Left lung (tissue), 10 donors: ENCODE data around the gene PHC2. TPM values are rescaled to one million over a fixed set of nuclear protein-coding genes. Genes with fewer than 3 reads are reported as not detected.
A peak's percentile ranks its signal among the peaks of the same experiment; 100 is the strongest.
"Not testable (repeated sequence)": the region's sequence is repeated elsewhere in the genome, so short reads cannot be mapped to it uniquely, and the experiment has no call there.

Experiments
- ATAC-seq: fragments of 200-7000 bp; cut with Tn5 transposase; one replicate; pipeline ENCODE4 v1.9.1; 2020; ENCODE audit warnings: moderate library complexity
- DNase-seq, 4 donors: peaks; one replicate each; pipeline ENCODE4 v3.0.0-alpha.2; 2013 to 2020
- H3K27ac ChIP-seq, 2 donors: fragments of 200-600 bp; sonication (generic) in 1 of 2; one replicate each; pipeline versions ENCODE4 v1.5.0 to v1.8.0; 2020 to 2021
- H3K27me3 ChIP-seq, 2 donors: fragments of 200-600 bp; sonication (generic) in 1 of 2; one replicate each; pipeline versions ENCODE4 v1.5.0 to v1.8.0; 2020 to 2021
- H3K36me3 ChIP-seq, 2 donors: fragments of 200-600 bp; sonication (generic) in 1 of 2; one replicate each; pipeline versions ENCODE4 v1.5.0 to v1.8.0; 2020 to 2021
- H3K4me1 ChIP-seq, 2 donors: fragments of 200-600 bp; one replicate each; pipeline ENCODE4 v1.8.0; 2021
- H3K4me3 ChIP-seq, 2 donors: fragments of 200-600 bp; sonication (generic) in 1 of 2; one replicate each; pipeline versions ENCODE4 v1.5.0 to v1.8.0; 2020 to 2021; ENCODE audit warnings: mild to moderate bottlenecking in 1 of 2
- H3K9me3 ChIP-seq, 2 donors: fragments of 200-600 bp; sonication (generic) in 1 of 2; one replicate each; pipeline versions ENCODE4 v1.5.0 to v1.8.0; 2020 to 2021
- intact Hi-C, 2 donors: fragments of 100-400 bp; cut with DNase I; formaldehyde crosslinking; loops; one replicate each; pipeline versions ENCODE4 v1.11.2 to v1.14.2; 2022
- polyA plus RNA-seq, 6 donors: library from polyadenylated mRNA; unstranded; fragments of 120-200 nt; gene quantifications; one replicate each; pipeline ENCODE4 v1.2.1, GENCODE V29; 2013; ENCODE audit not compliant: insufficient read length in 6 of 6
- total RNA-seq, 2 donors: library from RNA; stranded (reverse); fragmentation: NEBNext Ultra II Directional; extraction: Animal tissue kit (Norgen Biotek cat#: 25700); gene quantifications; one replicate each; pipeline ENCODE4 v1.2.1, GENCODE V29; 2021
- TF ChIP-seq, protein P1 (sequence below), 2 donors: fragments of 200-600 bp; sonication (generic) in 1 of 2; IDR thresholded peaks; one replicate each; pipeline versions ENCODE4 v1.5.0 to v1.8.0; 2021; ENCODE audit warnings: antibody characterized with exemption in 2 of 2
- donor health status: DM: no; HTN: yes; CAD: no.
- donor health status: DM: no; HTN: no; CAD: no.

Gene PHC2
- total and polyA plus RNA-seq, 8 donors = 78.2 to 125 (median 83.0) TPM

DNA sequence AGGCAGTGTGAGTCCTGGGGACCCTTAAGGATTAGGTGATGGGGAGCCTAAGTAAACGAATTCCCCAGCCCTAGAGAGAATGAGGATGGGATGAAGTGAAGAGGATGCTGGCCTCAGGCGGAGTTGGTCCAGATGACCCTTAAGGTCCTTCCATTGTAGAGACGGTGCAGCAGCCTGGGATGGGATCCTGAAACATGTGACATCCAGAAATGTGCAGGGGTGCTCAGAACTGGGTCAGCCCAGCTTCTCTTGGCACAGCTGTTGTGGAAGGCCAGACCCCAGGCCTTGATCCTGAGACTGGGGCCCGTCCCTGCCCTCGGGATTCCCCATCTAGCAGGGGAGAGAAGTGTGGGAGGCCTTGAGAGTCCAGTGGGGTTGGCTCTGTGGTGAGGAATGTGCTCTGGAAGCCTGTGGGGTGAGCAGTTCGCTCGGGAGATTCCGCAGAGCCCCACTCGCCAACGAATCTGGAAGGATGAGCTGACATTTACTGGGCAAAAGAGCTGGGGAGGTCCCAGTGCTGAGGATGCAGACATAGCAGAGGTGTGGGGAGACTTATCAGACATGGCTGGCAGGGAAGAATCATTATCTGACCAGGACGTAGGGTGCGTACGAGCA, 138.1 kb downstream of the PHC2 start:
- intact Hi-C loops = no loop called here
- peak; percentile 19 for ATAC-seq
- peaks cover 0 to 26% of the 10 kb centered on the region in 2 donors for H3K36me3 ChIP-seq
- no peaks in the 10 kb centered on the region for H3K27me3 ChIP-seq
- peak in 1 of 4 donors; percentile 29 for DNase-seq
- no peaks in the 10 kb centered on the region for H3K9me3 ChIP-seq
- TF ChIP-seq, protein P1, sequence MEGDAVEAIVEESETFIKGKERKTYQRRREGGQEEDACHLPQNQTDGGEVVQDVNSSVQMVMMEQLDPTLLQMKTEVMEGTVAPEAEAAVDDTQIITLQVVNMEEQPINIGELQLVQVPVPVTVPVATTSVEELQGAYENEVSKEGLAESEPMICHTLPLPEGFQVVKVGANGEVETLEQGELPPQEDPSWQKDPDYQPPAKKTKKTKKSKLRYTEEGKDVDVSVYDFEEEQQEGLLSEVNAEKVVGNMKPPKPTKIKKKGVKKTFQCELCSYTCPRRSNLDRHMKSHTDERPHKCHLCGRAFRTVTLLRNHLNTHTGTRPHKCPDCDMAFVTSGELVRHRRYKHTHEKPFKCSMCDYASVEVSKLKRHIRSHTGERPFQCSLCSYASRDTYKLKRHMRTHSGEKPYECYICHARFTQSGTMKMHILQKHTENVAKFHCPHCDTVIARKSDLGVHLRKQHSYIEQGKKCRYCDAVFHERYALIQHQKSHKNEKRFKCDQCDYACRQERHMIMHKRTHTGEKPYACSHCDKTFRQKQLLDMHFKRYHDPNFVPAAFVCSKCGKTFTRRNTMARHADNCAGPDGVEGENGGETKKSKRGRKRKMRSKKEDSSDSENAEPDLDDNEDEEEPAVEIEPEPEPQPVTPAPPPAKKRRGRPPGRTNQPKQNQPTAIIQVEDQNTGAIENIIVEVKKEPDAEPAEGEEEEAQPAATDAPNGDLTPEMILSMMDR (IDR thresholded peaks at IDR 0.05) = no peak
- peaks cover 0 to 10% of the 10 kb centered on the region in 2 donors for H3K4me1 ChIP-seq
- H3K4me3 ChIP-seq = no peak overlapping the region
- H3K27ac ChIP-seq = no peak overlapping the region

DNA sequence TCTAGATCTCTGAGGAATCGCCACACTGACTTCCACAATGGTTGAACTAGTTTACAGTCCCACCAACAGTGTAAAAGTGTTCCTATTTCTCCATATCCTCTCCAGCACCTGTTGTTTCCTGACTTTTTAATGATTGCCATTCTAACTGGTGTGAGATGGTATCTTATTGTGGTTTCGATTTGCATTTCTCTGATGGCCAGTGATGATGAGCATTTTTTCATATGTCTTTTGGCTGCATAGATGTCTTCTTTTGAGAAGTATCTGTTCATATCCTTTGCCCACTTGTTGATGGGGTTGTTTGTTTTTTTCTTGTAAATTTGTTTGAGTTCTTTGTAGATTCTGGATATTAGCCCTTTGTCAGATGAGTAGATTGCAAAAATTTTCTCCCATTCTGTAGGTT, 140.3 kb downstream of the PHC2 start:
- H3K4me3 ChIP-seq, H3K27ac ChIP-seq, ATAC-seq, intact Hi-C loops, H3K4me1 ChIP-seq, H3K27me3 ChIP-seq, DNase-seq, H3K9me3 ChIP-seq: not testable (repeated sequence)
- H3K36me3 ChIP-seq = peaks cover 0 to 20% of the 10 kb centered on the region in 2 donors

DNA sequence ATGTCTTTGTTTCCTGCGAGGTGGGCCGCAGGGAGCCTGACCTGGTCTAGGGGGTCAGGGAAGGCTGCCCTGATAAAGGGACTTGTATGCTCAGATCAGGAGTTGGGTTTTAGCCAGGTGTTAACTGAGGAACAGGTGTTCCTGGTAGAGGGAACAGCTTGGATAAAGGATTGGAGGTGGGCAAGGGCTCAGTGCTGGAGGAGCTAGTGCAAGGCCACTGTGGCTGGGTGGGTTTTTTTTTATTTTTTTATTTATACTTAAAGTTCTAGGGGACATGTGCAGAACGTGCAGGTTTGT, 141.1 kb downstream of the PHC2 start:
- no peak for ATAC-seq
- peaks cover 0 to 21% of the 10 kb centered on the region in 2 donors for H3K36me3 ChIP-seq
- no peaks in the 10 kb centered on the region for H3K4me1 ChIP-seq
- no peak overlapping the region for H3K4me3 ChIP-seq
- H3K27me3 ChIP-seq = no peaks in the 10 kb centered on the region
- DNase-seq = peak in 1 of 4 donors; percentile 19
- TF ChIP-seq, protein P1 (IDR thresholded peaks at IDR 0.05) = no peak
- H3K27ac ChIP-seq = no peak overlapping the region
- intact Hi-C loops = no loop called here
- H3K9me3 ChIP-seq = no peaks in the 10 kb centered on the region

DNA sequence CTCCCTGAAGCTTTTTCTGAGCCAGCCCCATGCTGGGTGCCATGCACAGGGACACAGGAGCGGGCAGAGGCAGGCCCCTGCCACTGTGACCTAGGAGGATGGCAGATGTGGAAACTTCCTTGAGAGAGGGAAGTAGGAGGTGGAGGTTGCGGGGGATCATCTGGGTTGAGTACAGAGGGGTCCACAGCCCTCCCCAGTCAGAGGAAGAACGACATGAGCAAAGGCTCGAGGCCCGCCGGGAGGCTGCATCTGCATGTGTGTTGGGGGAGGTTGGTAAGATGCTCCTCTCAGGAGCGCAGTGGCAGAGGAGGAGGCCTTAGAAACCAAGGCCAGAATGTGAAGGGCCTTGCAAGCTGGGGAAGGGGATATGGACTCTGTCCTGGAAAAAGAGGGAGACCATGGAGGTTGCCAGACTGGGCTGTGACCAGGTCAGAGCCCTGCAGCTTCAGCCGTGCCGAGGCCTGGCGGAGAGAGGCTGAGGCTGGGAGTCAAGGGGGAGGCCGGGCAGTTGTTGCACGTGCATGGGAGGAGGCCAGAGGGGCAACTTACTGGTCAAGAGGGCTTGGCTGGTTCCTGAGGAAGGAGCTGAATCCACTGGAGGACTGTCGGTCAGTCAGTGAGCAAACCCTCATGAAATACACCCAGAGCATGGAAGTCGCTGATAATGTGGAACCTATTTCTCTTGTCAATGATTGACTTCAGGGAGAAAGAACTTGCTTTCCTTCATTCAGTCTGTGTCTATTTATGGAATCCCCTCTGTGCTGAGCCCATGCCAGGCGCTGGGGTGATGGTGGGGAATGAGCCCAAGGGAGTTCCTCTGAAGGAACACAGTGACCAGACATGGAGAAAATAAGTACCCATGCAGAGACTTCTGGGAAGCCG, 141.7 kb downstream of the PHC2 start:
- TF ChIP-seq, protein P1 (IDR thresholded peaks at IDR 0.05) = no peak
- peaks cover 0 to 5% of the 10 kb centered on the region in 2 donors for H3K4me1 ChIP-seq
- H3K4me3 ChIP-seq = no peak overlapping the region
- DNase-seq (peak in 1 of 4 donors; percentile 10), ATAC-seq (no peak)
- H3K9me3 ChIP-seq = no peaks in the 10 kb centered on the region
- H3K27me3 ChIP-seq = no peaks in the 10 kb centered on the region
- intact Hi-C loops = no loop called here
- H3K36me3 ChIP-seq = peaks cover 0 to 21% of the 10 kb centered on the region in 2 donors
- H3K27ac ChIP-seq = no peak overlapping the region

DNA sequence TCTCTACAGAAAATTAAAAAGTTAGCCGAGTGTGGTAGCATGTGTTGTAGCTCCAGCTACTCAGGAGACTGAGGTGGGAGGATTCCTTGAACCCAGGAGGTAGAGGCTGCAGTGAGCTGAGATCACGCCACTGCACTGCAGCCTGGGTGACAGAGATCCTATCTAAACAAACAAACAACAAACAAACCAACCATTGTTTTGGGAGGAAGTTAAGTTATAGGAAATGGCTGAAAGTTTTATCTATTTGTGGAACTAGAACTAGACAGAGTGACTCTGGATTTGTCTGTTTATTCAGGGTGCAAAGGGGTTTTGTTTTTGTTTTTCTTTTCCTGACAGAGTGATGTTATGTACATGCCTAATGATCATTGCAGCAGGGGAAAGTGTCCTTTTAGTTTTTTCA, 143.6 kb downstream of the PHC2 start:
- ATAC-seq (no peak), DNase-seq (no peak)
- no peak overlapping the region for H3K27ac ChIP-seq
- H3K27me3 ChIP-seq = no peaks in the 10 kb centered on the region
- peaks cover 0 to 6% of the 10 kb centered on the region in 2 donors for H3K4me1 ChIP-seq
- no peak overlapping the region for H3K4me3 ChIP-seq
- TF ChIP-seq, protein P1 (IDR thresholded peaks at IDR 0.05) = no peak
- peaks cover 0 to 33% of the 10 kb centered on the region in 2 donors for H3K36me3 ChIP-seq
- H3K9me3 ChIP-seq = no peaks in the 10 kb centered on the region
- intact Hi-C loops = no loop called here
